GM21737 (cell line): ENCODE measurements around the gene CENPV.
"Not testable (repeated sequence)": the region's sequence is repeated elsewhere in the genome, so short reads cannot be mapped to it uniquely, and the experiment has no call there.

ENCODE experiments used
- ATAC-seq: cut with Tn5 transposase; IDR thresholded peaks from one replicate; pipeline ENCODE4 v1.9.1; 2021; ENCODE audit warnings: mild to moderate bottlenecking, moderate library complexity; ENCODE audit not compliant: unreplicated experiment

Gene CENPV

GRCh38 chr17:16314859-16315258, 38.4 kb downstream of the CENPV start:
- ATAC-seq: no peak

GRCh38 chr17:16314189-16314588, 39.1 kb downstream of the CENPV start:
- ATAC-seq: no peak

- no peak for ATAC-seq
Measured at GRCh38 chr17:16313139-16314090, 39.9 kb downstream of the CENPV start.

- not testable (repeated sequence) for ATAC-seq
Measured at GRCh38 chr17:16312061-16312460, 41.2 kb downstream of the CENPV start.

GRCh38 chr17:16306211-16306610, 47.1 kb downstream of the CENPV start:
- no peak for ATAC-seq

- no peak for ATAC-seq
Measured at GRCh38 chr17:16304830-16305229, 48.4 kb downstream of the CENPV start.

GRCh38 chr17:16302856-16303255, 50.4 kb downstream of the CENPV start:
- ATAC-seq: no peak

GRCh38 chr17:16301963-16302855, 51.1 kb downstream of the CENPV start:
- ATAC-seq: no peak

- no peak for ATAC-seq
Measured at GRCh38 chr17:16300554-16300953, 52.7 kb downstream of the CENPV start.

GRCh38 chr17:16298140-16298662, 55.1 kb downstream of the CENPV start:
- no peak for ATAC-seq

- no peak for ATAC-seq
Measured at GRCh38 chr17:16297367-16298139, 55.7 kb downstream of the CENPV start.

GRCh38 chr17:16296072-16296471, 57.2 kb downstream of the CENPV start:
- ATAC-seq: not testable (repeated sequence)

GRCh38 chr17:16294560-16294959, 58.7 kb downstream of the CENPV start:
- no peak for ATAC-seq

- ATAC-seq: no peak
Measured at GRCh38 chr17:16293931-16294330, 59.3 kb downstream of the CENPV start.
